ENCODE results near the gene HDAC4. TPM values are rescaled to one million over a fixed set of nuclear protein-coding genes. Genes with fewer than 3 reads are reported as not detected.

Gene HDAC4
- total and polyA plus RNA-seq, 2 of the 4 experiments (the other 2 are of a cell fraction): 4.1 to 7.2 TPM

GRCh38 chr2:239323447-239323846, 77.4 kb downstream of the HDAC4 start:
- Histone ChIP-seq H2AK5ac (ENCODE audit: low read depth, low read length) (peak overlapping the region; percentile 47; the same call in 1 of the 2 replicates), H3K56ac (ENCODE audit: extremely low read depth, insufficient read depth, low read length) (no peak overlapping the region), H2BK20ac (ENCODE audit: low read depth, low read length) (no peak overlapping the region), H3K4me2 (ENCODE audit: low read depth, low read length) (no peak overlapping the region), H2AFZ (replicated peaks; ENCODE audit: low read length, poor library complexity) (no peak overlapping the region), H3K27me3 (ENCODE audit: control insufficient read depth, insufficient read depth, low read length) (no peaks in the 10 kb centered on the region), H3K4me1 (ENCODE audit: control insufficient read depth, insufficient read depth, low read length) (peaks cover 32% of the 10 kb centered on the region), H4K5ac (ENCODE audit: low read depth, low read length) (no peak overlapping the region), H3K4me3 (ENCODE audit: insufficient read depth, low read depth, low read length) (no peak overlapping the region), H3K23ac (ENCODE audit: low read depth, low read length) (no peak overlapping the region; the same call in 1 of the 2 replicates), H3K27ac (ENCODE audit: insufficient read depth, low read length) (no peak overlapping the region), H3K9ac (ENCODE audit: low read depth, low read length) (no peak overlapping the region), H3K9me3 (ENCODE audit: control insufficient read depth, insufficient read depth, low read length) (no peaks in the 10 kb centered on the region; the same call in 1 of the 2 replicates), H2AK9ac (replicated peaks; ENCODE audit: low read depth, low read length, poor library complexity) (no peak overlapping the region), H2BK5ac (ENCODE audit: low read depth, low read length, poor library complexity, severe bottlenecking) (no peak overlapping the region), H3K14ac (replicated peaks; ENCODE audit: low read depth, low read length) (no peak overlapping the region), H3K79me1 (ENCODE audit: low read depth in 1 of 2, low read length in 2 of 2) (peaks cover 44 to 81% of the 10 kb centered on the region in 2 experiments), H3K18ac (ENCODE audit: low read depth, low read length) (no peak overlapping the region; the same call in 1 of the 2 replicates), H4K91ac (ENCODE audit: insufficient read depth, low read depth, low read length) (peak overlapping the region; percentile 63; the same call in 1 of the 2 replicates), H3K36me3 (ENCODE audit: control insufficient read depth, insufficient read depth, low read length) (peaks cover 5% of the 10 kb centered on the region), H2BK15ac (ENCODE audit: low read depth, low read length) (no peak overlapping the region), H3K4ac (ENCODE audit: low read depth, low read length) (no peak overlapping the region), H4K20me1 (ENCODE audit: insufficient read depth, low read length) (peaks cover 3% of the 10 kb centered on the region; the same call in 1 of the 2 replicates), H3K9me1 (ENCODE audit: insufficient read depth, low read length) (peaks cover 12% of the 10 kb centered on the region; the same call in 1 of the 2 replicates), H4K8ac (ENCODE audit: low read depth in 2 of 2, low read length in 2 of 2) (no peak overlapping the region), H2BK120ac (ENCODE audit: low read depth, low read length) (peak overlapping the region; percentile 16; the same call in 1 of the 2 replicates)
- ChIA-PET POLR2A (ENCODE audit: unreplicated experiment) (no interaction called here), CTCF (no interaction called here)
- dilution Hi-C loops (cut with HindIII; ENCODE audit: low sequenced_read_pairs, unreplicated experiment) (no loop called here), in situ Hi-C loops (cut with MboI; ENCODE audit: low sequenced_read_pairs) (no loop called here), intact Hi-C loops (cut with micrococcal nuclease) (no loop called here)
- TF ChIP-seq MAFK (IDR thresholded peaks at IDR 0.05; ENCODE audit: low read depth, low read length) (no peak), FOS (IDR thresholded peaks at IDR 0.05; ENCODE audit: low read depth, low read length) (no peak), NFE2L2 (IDR thresholded peaks at IDR 0.05; ENCODE audit: low read depth, low read length) (no peak), RCOR1 (IDR thresholded peaks at IDR 0.05; ENCODE audit: insufficient replicate concordance, low read length) (no peak), RFX5 (IDR thresholded peaks at IDR 0.05; ENCODE audit: low read depth, low read length) (no peak), RAD21 (IDR thresholded peaks at IDR 0.05; ENCODE audit: low read length) (no peak), CTCF (conservative IDR thresholded peaks at IDR 0.05; ENCODE audit: low read depth, low read length) (no peak), BHLHE40 (IDR thresholded peaks at IDR 0.05; ENCODE audit: low read depth, low read length) (no peak), POLR2A (IDR thresholded peaks at IDR 0.05; ENCODE audit: low read depth, low read length) (no peak), SMC3 (IDR thresholded peaks at IDR 0.05; ENCODE audit: low read depth, low read length) (no peak)
- no peak for ATAC-seq (ENCODE audit: low read depth)
- no TSS peak for BruUV-seq (replicated peaks)
- WGBS, 2 experiments (ENCODE audit: extremely low coverage in 2 of 2, insufficient read length in 1 of 2): no CpG with 5 or more reads among the region's 14 CpGs
- no peak for DNase-seq

All from IMR-90 (cell line).